ENCODE data around the gene TEX38. TPM values are rescaled to one million over a fixed set of nuclear protein-coding genes. Genes with fewer than 3 reads are reported as not detected.

TEX38 gene
- total and polyA plus RNA-seq, 10 of the 15 experiments (the other 5 are each of a cell fraction or from before 2014, with no cell fraction given), result 0.07 to 0.32 (median 0.15) TPM; not detected in 7

DNA sequence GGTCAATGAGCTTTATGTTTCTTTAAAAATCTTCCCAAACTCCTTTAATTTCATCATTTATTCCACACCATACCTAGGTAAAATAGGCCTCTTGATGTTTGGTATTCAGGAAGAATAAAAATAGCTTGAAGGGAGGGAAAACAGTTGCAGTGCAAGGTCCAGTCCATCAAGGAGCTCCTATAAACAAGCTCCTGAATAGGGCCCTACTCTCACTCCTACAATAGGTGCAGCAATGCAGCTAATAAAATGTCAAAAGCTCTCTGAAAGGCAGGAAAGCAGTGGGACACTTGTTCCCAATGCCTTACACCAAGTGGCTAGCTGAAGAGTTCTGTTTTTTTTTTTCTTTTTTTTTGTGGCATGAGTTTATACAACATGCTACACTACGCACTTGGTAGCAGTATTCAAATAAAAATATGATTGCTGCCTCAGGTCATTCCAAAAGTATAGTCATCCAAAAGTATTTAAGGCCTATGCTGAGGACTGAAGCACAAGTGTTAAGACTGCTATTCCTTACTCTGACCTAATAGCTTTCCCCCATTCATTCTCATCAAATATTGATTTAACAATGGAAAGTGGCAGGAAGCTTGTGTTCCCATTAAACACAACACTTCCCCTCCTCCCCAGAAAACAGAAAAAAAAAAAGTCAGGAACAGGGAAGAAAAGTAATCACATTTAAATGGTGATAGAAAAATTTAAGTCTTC is 9.8 kb downstream of the TEX38 start:
- BruUV-seq (replicated peaks), result no TSS peak
- no peak for ATAC-seq
- 100% methylated on average over 1 of the region's 1 CpG for WGBS (ENCODE audit: insufficient coverage, insufficient replicate concordance, low lambda C conversion rate, missing lambda C conversion rate)
- no peak for TF ChIP-seq BHLHE40 (IDR thresholded peaks at IDR 0.05; ENCODE audit: borderline replicate concordance in 1 of 2, low read depth in 2 of 2, low read length in 1 of 2)
- TF ChIP-seq CEBPB (IDR thresholded peaks at IDR 0.05; ENCODE audit: borderline replicate concordance in 1 of 2, low read depth in 2 of 2, low read length in 2 of 2), result no peak
- TF ChIP-seq, protein P1, sequence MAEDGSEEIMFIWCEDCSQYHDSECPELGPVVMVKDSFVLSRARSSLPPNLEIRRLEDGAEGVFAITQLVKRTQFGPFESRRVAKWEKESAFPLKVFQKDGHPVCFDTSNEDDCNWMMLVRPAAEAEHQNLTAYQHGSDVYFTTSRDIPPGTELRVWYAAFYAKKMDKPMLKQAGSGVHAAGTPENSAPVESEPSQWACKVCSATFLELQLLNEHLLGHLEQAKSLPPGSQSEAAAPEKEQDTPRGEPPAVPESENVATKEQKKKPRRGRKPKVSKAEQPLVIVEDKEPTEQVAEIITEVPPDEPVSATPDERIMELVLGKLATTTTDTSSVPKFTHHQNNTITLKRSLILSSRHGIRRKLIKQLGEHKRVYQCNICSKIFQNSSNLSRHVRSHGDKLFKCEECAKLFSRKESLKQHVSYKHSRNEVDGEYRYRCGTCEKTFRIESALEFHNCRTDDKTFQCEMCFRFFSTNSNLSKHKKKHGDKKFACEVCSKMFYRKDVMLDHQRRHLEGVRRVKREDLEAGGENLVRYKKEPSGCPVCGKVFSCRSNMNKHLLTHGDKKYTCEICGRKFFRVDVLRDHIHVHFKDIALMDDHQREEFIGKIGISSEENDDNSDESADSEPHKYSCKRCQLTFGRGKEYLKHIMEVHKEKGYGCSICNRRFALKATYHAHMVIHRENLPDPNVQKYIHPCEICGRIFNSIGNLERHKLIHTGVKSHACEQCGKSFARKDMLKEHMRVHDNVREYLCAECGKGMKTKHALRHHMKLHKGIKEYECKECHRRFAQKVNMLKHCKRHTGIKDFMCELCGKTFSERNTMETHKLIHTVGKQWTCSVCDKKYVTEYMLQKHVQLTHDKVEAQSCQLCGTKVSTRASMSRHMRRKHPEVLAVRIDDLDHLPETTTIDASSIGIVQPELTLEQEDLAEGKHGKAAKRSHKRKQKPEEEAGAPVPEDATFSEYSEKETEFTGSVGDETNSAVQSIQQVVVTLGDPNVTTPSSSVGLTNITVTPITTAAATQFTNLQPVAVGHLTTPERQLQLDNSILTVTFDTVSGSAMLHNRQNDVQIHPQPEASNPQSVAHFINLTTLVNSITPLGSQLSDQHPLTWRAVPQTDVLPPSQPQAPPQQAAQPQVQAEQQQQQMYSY (CRISPR knock-in tag; IDR thresholded peaks at IDR 0.05), result no peak
- TF ChIP-seq TCF3 (IDR thresholded peaks at IDR 0.05; ENCODE audit: borderline replicate concordance, insufficient read depth, low read depth, low read length), result no peak
- no peak for TF ChIP-seq SIN3A (IDR thresholded peaks at IDR 0.05; ENCODE audit: low read depth, low read length)
- TF ChIP-seq KAT2A (conservative IDR thresholded peaks at IDR 0.05; ENCODE audit: control insufficient read depth, low read depth, low read length), result no peak
- TF ChIP-seq TARDBP (IDR thresholded peaks at IDR 0.05; ENCODE audit: borderline replicate concordance), result no peak
- no peak for TF ChIP-seq DPF2 (IDR thresholded peaks at IDR 0.05)
- no peak for TF ChIP-seq ZNF274 (IDR thresholded peaks at IDR 0.05; ENCODE audit: insufficient read depth, insufficient read length)
- no peak for TF ChIP-seq RB1 (IDR thresholded peaks at IDR 0.05; ENCODE audit: borderline replicate concordance)
- TF ChIP-seq POLR2A (IDR thresholded peaks at IDR 0.05; ENCODE audit: low read depth, low read length), result no peak
- TF ChIP-seq, protein P2, sequence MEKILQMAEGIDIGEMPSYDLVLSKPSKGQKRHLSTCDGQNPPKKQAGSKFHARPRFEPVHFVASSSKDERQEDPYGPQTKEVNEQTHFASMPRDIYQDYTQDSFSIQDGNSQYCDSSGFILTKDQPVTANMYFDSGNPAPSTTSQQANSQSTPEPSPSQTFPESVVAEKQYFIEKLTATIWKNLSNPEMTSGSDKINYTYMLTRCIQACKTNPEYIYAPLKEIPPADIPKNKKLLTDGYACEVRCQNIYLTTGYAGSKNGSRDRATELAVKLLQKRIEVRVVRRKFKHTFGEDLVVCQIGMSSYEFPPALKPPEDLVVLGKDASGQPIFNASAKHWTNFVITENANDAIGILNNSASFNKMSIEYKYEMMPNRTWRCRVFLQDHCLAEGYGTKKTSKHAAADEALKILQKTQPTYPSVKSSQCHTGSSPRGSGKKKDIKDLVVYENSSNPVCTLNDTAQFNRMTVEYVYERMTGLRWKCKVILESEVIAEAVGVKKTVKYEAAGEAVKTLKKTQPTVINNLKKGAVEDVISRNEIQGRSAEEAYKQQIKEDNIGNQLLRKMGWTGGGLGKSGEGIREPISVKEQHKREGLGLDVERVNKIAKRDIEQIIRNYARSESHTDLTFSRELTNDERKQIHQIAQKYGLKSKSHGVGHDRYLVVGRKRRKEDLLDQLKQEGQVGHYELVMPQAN (conservative IDR thresholded peaks at IDR 0.05), result no peak
- TF ChIP-seq LARP7 (IDR thresholded peaks at IDR 0.05), result no peak
- TF ChIP-seq, protein P3, sequence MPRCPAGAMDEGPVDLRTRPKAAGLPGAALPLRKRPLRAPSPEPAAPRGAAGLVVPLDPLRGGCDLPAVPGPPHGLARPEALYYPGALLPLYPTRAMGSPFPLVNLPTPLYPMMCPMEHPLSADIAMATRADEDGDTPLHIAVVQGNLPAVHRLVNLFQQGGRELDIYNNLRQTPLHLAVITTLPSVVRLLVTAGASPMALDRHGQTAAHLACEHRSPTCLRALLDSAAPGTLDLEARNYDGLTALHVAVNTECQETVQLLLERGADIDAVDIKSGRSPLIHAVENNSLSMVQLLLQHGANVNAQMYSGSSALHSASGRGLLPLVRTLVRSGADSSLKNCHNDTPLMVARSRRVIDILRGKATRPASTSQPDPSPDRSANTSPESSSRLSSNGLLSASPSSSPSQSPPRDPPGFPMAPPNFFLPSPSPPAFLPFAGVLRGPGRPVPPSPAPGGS (IDR thresholded peaks at IDR 0.05; ENCODE audit: borderline replicate concordance, insufficient read depth, low read depth, low read length, poor library complexity, severe bottlenecking), result no peak
- TF ChIP-seq NFXL1 (IDR thresholded peaks at IDR 0.05; ENCODE audit: borderline replicate concordance), result no peak
- Histone ChIP-seq H3K4me2 (ENCODE audit: control insufficient read depth, insufficient read depth) (no peak overlapping the region), H3K27me3 (replicated peaks in 1 of 2; ENCODE audit: control insufficient read depth in 2 of 2, insufficient read depth in 2 of 2, low read length in 1 of 2) (no peaks in the 10 kb centered on the region), H3K4me3 (no peak overlapping the region), H2AFZ (ENCODE audit: control insufficient read depth, low read depth, low read length) (no peak overlapping the region), H3K27ac (ENCODE audit: control insufficient read depth, insufficient read depth) (no peak overlapping the region), H3K36me3 (ENCODE audit: control insufficient read depth in 2 of 2, insufficient read depth in 2 of 2, low read length in 1 of 2) (peaks cover 7 to 32% of the 10 kb centered on the region in 2 experiments), H3K4me1 (ENCODE audit: control insufficient read depth, insufficient read depth, low read length) (no peaks in the 10 kb centered on the region), H3K9ac (ENCODE audit: control insufficient read depth, insufficient read depth, low read length) (no peak overlapping the region), H4K20me1 (ENCODE audit: control insufficient read depth, insufficient read depth) (no peaks in the 10 kb centered on the region), H3K79me2 (ENCODE audit: control insufficient read depth, insufficient read depth, low read length) (no peaks in the 10 kb centered on the region), H3K9me3 (replicated peaks; ENCODE audit: control insufficient read depth, insufficient read depth, low read length) (no peaks in the 10 kb centered on the region)
- ChIA-PET SMC1A (ENCODE audit: uncharacterized antibody, unreplicated experiment) (interaction anchor here (0.7 kb wide), 1 partner anchor 99 kb away, joined by 3 read pairs; no protein-coding TSS in a partner anchor), RAD21 (ENCODE audit: unreplicated experiment) (interaction anchor here (1.0 kb wide), 1 partner anchor 58 kb away, joined by 3 read pairs; no protein-coding TSS in a partner anchor), POLR2A (interaction anchor here (0.8 kb wide), 1 partner anchor 14 kb away, joined by 4 read pairs; no protein-coding TSS in a partner anchor), CTCF (interaction anchor here (0.6 to 1.6 kb wide), 3 partner anchors 19 to 75 kb away, joined by 3 read pairs; no protein-coding TSS in a partner anchor)
- no peak for DNase-seq (ENCODE audit: low read depth, low spot score)
- intact Hi-C loops (cut with micrococcal nuclease; ENCODE audit: unreplicated experiment), result no loop called here
- no peak for FAIRE-seq
- in situ Hi-C loops (cut with MboI), result no loop called here

Measured in GM12878 (cell line).